B cell (primary cell): Measurements from ENCODE around the gene FILIP1.

Experiments
- EZH2 ChIP-seq: IDR thresholded peaks from 2 replicates; pipeline ENCODE4 v1.6.1; 2012; ENCODE audit warnings: borderline replicate concordance, low read depth, mild to moderate bottlenecking, moderate library complexity, low read length; ENCODE audit not compliant: insufficient read depth, poor library complexity, severe bottlenecking
- TF ChIP-seq, protein P1 (sequence below): fragments of 200-600 bp; IDR thresholded peaks from one replicate; pipeline ENCODE4 v1.8.0; 2022; ENCODE audit warnings: antibody characterized with exemption, mild to moderate bottlenecking

DNA sequence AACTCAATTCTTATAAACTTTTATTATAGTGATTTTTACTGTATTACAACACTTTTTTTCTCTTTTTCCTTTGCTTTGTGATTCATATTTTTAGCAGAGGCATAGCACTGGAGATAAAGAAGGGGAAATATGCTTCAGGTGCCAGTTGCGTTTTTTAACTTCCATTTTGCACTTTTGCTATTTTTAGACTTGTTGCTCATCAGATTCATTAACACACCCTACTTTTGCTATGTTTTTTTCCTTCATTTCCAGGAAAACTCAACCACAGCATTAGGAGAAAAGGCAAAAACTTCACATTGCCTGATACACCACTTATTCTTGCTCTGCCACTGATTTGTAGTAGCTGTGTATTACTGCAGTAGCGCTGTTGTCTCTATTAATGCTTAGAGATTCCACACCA, 201.0 kb downstream of the FILIP1 start:
- TF ChIP-seq, protein P1, sequence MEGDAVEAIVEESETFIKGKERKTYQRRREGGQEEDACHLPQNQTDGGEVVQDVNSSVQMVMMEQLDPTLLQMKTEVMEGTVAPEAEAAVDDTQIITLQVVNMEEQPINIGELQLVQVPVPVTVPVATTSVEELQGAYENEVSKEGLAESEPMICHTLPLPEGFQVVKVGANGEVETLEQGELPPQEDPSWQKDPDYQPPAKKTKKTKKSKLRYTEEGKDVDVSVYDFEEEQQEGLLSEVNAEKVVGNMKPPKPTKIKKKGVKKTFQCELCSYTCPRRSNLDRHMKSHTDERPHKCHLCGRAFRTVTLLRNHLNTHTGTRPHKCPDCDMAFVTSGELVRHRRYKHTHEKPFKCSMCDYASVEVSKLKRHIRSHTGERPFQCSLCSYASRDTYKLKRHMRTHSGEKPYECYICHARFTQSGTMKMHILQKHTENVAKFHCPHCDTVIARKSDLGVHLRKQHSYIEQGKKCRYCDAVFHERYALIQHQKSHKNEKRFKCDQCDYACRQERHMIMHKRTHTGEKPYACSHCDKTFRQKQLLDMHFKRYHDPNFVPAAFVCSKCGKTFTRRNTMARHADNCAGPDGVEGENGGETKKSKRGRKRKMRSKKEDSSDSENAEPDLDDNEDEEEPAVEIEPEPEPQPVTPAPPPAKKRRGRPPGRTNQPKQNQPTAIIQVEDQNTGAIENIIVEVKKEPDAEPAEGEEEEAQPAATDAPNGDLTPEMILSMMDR: no peak
- TF ChIP-seq EZH2: no peak
